ENCODE results near the gene HBS1L.

HBS1L gene

DNA sequence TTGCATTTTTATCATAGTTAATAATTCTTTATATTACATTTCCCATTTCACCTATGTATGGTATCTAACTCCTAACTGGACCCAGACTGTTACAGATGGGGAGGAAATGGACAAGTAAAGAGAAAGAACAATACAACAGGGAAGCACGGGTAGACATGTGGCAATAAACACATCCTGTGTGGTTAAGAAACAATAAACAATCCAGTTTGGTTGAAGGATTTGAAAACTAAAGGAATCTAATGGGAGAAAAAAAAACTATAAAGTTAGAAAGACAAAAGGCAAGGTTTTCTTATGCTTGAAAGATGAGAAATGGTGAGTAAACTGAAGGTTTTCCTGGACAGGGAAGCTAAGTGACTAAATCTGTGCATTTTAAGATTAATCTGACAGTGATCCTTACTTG, 69.8 kb downstream of the HBS1L start:
- no peak for DNase-seq (ENCODE audit: low spot score)
- TF ChIP-seq, protein P1, sequence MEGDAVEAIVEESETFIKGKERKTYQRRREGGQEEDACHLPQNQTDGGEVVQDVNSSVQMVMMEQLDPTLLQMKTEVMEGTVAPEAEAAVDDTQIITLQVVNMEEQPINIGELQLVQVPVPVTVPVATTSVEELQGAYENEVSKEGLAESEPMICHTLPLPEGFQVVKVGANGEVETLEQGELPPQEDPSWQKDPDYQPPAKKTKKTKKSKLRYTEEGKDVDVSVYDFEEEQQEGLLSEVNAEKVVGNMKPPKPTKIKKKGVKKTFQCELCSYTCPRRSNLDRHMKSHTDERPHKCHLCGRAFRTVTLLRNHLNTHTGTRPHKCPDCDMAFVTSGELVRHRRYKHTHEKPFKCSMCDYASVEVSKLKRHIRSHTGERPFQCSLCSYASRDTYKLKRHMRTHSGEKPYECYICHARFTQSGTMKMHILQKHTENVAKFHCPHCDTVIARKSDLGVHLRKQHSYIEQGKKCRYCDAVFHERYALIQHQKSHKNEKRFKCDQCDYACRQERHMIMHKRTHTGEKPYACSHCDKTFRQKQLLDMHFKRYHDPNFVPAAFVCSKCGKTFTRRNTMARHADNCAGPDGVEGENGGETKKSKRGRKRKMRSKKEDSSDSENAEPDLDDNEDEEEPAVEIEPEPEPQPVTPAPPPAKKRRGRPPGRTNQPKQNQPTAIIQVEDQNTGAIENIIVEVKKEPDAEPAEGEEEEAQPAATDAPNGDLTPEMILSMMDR (IDR thresholded peaks at IDR 0.05; ENCODE audit: extremely low read depth, missing control alignments) = no peak

DNA sequence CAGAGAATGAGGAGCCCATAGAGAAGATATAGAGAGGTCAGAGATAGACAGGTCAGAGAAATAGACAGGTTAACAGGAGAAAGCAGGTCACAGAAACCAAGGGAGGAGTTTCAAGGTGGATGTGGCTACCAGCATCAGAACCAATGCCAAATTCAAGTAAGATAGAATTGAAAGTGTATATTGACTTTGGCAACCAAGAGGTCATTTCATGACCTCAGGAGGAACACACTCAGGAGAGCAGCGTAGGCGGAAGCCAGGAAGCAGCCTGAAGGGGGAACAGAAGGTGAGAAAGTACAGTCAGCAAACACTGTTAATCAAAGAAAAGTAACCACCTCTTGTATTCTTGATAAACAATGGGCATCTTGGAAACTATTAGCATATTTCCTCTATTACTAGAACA, 70.8 kb downstream of the HBS1L start:
- DNase-seq (ENCODE audit: low spot score) = no peak
- TF ChIP-seq, protein P1 (IDR thresholded peaks at IDR 0.05; ENCODE audit: extremely low read depth, missing control alignments) = no peak

DNA sequence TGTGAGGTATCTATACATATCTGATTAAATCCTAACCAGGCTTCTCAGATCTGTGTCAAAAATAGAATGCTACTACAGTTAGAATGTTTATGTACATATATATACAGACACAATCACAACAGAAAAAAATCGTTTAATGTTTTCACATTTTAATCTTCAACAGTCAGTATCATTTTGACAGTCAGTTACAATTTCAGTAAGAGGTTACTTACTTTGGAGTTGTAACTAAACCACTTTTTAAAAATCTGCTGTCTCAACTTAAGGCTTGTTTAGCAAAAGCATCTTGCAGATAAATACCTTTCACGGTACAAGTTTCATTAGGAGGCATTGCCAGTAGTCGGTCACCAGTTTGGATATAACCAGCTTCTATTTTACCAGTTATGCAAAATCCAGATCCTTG, 72.5 kb downstream of the HBS1L start:
- TF ChIP-seq, protein P1 (IDR thresholded peaks at IDR 0.05; ENCODE audit: extremely low read depth, missing control alignments) = no peak
- no peak for DNase-seq (ENCODE audit: low spot score)

DNA sequence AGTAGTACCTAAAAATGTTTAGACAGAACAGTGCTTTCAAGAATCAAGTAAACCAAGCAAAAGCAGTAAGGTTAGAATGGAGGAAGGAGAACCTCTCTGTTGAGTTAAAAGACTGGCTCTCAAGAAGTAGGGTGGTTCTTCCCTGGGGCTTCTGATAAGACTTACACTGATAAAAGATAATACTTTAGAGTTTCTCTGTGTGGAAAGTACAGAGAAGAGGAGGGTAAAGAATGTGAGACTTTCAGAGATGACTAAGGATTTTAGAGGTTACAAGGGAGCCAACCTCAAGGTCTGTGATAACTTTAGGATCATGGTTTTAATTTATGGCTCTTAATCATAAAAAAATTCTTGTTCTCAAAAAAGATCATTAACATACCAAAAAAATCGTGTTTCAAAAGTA, 73.8 kb downstream of the HBS1L start:
- DNase-seq (ENCODE audit: low spot score) = no peak
- TF ChIP-seq, protein P1 (IDR thresholded peaks at IDR 0.05; ENCODE audit: extremely low read depth, missing control alignments) = no peak

DNA sequence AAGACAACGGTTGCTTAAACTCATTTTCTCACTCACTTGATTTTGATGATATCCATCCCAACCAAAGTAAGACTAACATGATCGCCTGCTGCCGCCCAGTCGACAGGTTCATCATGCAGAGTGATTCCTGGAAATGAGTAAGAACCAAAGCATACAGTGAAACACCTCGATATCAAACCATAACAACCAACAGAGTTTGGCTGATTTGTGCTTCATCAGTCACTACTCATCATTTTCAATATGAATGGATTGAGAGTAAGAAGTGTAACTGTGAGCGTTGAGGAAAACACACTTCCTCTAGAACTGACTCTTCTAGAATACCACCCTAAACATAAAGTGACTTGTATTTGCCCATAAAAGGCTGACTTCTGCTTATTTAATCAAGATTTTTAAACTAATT, 75.5 kb downstream of the HBS1L start:
- TF ChIP-seq, protein P1 (IDR thresholded peaks at IDR 0.05; ENCODE audit: extremely low read depth, missing control alignments) = no peak
- DNase-seq (ENCODE audit: low spot score) = peak; percentile 14

DNA sequence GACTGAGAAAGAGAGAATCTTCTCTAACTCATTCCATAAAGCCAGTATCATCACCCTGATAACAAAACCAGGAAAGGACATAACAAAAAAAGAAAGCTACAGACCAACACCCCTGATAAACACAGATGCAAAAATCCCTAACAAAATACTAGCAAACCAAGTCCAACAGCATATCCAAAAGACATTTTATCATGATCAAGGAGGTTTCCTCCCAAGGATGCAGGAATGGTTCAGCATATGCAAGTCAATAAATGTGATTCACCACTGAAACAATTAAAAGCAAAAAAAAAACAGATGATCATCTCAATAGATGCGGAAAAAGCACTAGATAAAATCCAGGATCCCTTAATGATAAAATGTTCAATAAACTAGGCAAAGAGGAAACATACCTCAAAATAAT, 80.3 kb downstream of the HBS1L start:
- no peak for DNase-seq (ENCODE audit: low spot score)
- TF ChIP-seq, protein P1 (IDR thresholded peaks at IDR 0.05; ENCODE audit: extremely low read depth, missing control alignments) = no peak

DNA sequence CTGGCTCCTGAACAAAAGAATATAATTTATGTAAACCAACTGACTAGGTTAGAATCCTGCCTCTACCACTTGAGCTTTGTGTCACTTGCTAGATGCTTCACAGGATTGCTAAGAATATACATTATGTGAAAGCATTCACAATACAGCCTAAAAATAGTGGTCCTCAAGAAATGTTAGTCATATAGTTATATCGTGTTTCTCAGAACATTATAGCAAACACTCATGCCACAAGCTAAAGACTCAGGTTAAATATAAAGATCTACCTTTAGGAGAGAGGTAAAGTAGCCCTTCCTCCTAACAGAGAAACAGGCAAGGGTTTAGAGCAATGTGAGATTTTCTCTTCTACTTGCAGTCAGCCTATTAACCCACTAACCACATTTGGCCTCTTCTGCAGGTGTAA, 86.9 kb downstream of the HBS1L start:
- TF ChIP-seq, protein P1 (IDR thresholded peaks at IDR 0.05; ENCODE audit: extremely low read depth, missing control alignments) = no peak
- no peak for DNase-seq (ENCODE audit: low spot score)
